Body of pancreas (tissue), 4 donors: ENCODE results near the gene POLR2I.

Source experiments
- CTCF ChIP-seq, 7 experiments: fragments of 450-650 bp in 4 of 7; fragments of 200-600 bp in 3 of 7; sonication (generic) in 3 of 7; IDR thresholded peaks; one replicate each; pipeline ENCODE4 v1.5.1; 2016 to 2019; ENCODE audit warnings: antibody characterized with exemption in 7 of 7
- POLR2A ChIP-seq, 3 donors: fragments of 450-650 bp; IDR thresholded peaks; one replicate each; pipeline ENCODE4 v1.6.1; 2016; ENCODE audit warnings: antibody characterized with exemption in 3 of 3, mild to moderate bottlenecking in 2 of 3

- no peak for TF ChIP-seq CTCF (IDR thresholded peaks at IDR 0.05)
- no peak for TF ChIP-seq POLR2A (IDR thresholded peaks at IDR 0.05)
Measured at GRCh38 chr19:36103040-36103626, 11.5 kb downstream of the POLR2I start.
